Erythroblast (primary cell): ENCODE results near the gene FILIP1.

ENCODE experiments used
- GATA1 ChIP-seq: IDR thresholded peaks from 2 replicates; pipeline ENCODE4 v1.6.1; 2011; ENCODE audit warnings: low read depth, mild to moderate bottlenecking, control low read depth, low read length, moderate library complexity
- POLR2A ChIP-seq: IDR thresholded peaks from 2 replicates; pipeline ENCODE4 v1.6.1; 2011; ENCODE audit warnings: mild to moderate bottlenecking, low read length

GRCh38 chr6:75532521-75532920 lies 38.9 kb upstream of the FILIP1 start:
- TF ChIP-seq POLR2A (no peak), GATA1 (no peak)
